HG02970 (cell line): Measurements from ENCODE around the gene TANGO6.
"Not testable (repeated sequence)": the region's sequence is repeated elsewhere in the genome, so short reads cannot be mapped to it uniquely, and the experiment has no call there.

Experiments
- ATAC-seq: cut with Tn5 transposase; IDR thresholded peaks from one replicate; pipeline ENCODE4 v1.9.1; 2021; ENCODE audit warnings: mild to moderate bottlenecking, moderate library complexity, moderate number of reproducible peaks; ENCODE audit not compliant: unreplicated experiment, low FRiP score

The TANGO6 gene

DNA sequence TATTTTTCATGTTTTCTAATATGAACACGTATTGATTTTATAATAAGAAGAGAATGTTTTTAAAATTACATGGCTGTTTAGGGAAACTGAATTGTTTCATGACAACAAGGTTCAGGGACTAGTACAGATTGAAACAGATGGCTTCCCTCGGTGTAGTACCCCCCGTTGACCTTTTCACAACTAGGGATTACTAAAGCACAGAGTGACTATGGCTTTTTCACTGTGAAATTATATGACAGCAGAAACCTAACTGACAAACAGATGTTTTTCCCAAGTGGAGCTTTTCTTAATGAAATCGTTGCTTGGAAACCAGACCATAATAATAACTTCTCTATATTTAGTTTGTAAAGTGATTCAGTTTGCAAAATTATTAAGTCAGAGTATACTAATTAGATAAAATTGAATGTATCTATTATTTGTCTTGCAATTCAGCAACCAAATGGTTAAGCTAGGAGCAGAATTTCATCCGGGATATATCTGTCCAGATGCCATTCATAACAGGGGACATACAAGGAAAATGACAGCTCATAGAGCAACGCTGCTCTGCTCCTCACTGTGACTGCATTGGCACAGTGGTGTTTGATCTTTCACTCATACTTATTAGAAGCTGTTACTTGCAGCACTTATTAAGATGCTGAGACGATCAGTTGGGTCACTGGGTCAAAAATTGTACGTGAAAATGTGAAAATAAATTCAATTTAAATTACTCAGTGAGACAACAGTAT lies 111.7 kb downstream of the TANGO6 start:
- no peak for ATAC-seq

DNA sequence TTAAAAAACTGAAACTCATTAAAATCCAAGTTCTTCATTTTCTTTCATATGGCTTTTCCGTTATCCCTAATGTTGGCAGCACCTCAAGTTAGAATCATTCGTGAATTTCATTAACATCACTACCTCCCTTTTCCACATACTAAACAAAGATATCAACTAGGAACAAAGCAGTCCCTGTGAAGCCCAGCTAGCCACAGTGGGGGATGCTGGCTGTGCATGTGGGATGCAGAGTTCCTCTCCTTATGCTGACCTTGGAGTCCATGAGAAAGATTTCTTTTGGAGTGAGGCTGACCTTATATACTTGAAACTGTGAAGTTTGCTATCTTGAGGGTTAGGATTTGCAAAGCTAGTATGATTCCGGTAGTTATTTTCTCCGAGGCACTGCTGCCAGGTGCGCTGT lies 117.6 kb downstream of the TANGO6 start:
- ATAC-seq: no peak

GRCh38 chr16:68961778-68962402 lies 118.6 kb downstream of the TANGO6 start:
- ATAC-seq: no peak

- ATAC-seq: no peak
Observed at GRCh38 chr16:68969338-68969737, 126.0 kb downstream of the TANGO6 start.

- ATAC-seq: no peak
Observed at GRCh38 chr16:68972013-68972412, 128.7 kb downstream of the TANGO6 start.

DNA sequence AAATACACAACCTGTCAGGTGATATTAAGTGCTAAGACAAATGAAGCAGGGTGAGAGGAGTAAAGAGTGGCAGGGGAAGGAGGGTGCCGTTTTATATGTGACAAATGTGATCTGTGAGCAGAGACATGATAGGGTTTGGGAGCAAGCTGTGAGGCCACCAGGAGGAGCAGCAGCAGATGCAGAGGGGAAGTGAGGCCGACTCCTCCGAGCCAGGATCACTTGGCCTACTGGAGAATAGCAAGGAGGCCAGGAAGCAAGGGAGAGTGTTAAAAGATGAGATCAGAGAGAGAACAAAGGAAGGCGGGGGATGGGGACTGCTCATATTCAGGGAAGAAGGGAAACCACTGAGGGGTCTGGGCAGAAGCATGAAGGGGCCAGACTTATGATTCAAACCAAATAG lies 129.4 kb downstream of the TANGO6 start:
- no peak for ATAC-seq

DNA sequence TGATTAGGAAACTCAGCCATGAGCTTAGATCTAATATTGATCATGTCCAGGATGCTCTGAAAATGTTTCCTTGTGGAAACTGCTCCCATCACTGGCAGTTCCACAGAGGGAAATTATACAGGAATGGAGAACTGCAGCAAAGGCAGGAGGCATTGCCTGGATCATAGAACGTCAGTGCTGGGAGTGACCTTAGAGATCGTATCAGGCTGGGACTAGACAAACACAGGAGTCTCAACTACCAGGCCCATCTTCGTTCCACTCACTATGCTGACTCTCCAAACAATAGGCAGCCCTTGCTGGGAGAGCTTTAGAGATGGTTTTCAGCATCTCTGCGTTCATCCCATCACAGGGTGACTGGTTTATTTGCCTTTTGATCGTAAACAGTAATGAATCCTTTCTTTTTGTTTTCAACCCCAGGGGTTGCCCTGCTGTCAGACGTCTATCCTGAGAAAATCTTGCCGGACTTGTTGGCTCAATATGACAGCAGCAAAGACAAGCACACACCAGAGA lies 130.3 kb downstream of the TANGO6 start:
- ATAC-seq: no peak

GRCh38 chr16:68978303-68978954 lies 135.1 kb downstream of the TANGO6 start:
- no peak for ATAC-seq

GRCh38 chr16:68980695-68981315 lies 137.5 kb downstream of the TANGO6 start:
- ATAC-seq: no peak

DNA sequence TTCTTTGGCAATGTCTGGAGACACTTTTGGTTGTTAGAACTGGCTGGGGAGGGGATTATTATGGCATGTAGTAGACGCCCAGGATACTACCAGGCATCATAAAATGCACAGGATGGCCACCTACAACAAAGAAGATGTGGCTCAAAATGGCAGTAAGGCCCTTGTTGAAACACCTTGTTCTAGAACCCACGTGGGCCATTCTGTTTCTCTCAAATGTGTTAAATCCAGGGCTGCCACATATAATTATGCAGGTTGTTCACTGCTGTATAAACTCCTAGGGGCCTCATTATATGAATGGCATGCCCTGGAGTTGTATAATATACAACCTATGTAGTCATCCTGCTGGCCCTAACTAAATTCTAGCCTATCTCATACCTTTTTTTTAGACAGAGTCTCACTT lies 138.6 kb downstream of the TANGO6 start:
- ATAC-seq: no peak

- ATAC-seq: no peak
Observed at GRCh38 chr16:68984467-68984866, 141.1 kb downstream of the TANGO6 start.

DNA sequence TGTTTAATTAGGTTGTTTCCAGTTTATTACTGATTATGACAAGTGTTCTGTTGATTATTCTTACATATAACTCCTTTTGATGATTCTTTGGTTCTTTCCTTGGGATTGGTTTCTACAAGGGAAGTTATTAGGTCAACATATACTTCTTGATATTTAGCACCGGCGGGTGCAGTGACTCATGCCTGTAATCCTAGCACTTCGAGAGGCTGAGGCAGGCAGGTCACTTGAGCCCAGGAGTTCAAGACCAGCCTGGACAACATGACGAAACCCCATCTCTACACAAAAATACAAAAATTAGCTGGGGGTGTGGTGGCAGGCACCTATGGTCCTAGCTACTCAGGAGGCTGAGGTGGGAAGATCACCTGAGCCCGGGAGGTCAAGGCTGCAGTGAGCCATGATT lies 141.9 kb downstream of the TANGO6 start:
- ATAC-seq: no peak

- no peak for ATAC-seq
Observed at GRCh38 chr16:68985855-68986254, 142.5 kb downstream of the TANGO6 start.

GRCh38 chr16:68987734-68988457 lies 144.6 kb downstream of the TANGO6 start:
- no peak for ATAC-seq

GRCh38 chr16:68990172-68990845 lies 147.0 kb downstream of the TANGO6 start:
- ATAC-seq: not testable (repeated sequence)

DNA sequence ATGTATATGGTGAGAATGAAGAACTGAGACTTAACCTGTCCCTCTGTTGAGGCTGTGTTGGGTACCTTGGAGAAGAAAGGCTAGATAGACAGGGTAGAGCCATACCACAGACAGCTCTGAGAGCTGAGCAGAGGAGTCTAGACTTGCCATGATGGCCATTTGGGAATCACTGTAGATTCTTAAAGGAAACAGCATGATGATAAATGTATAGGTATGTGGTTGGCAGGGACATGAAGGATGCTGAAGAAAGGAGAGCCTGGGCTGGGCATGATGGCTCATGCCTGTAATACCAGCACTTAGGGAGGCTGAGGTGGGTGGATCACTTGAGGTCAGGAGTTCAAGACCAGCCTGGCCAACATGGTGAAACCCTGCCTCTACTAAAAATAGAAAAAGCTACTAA lies 147.7 kb downstream of the TANGO6 start:
- ATAC-seq: no peak

DNA sequence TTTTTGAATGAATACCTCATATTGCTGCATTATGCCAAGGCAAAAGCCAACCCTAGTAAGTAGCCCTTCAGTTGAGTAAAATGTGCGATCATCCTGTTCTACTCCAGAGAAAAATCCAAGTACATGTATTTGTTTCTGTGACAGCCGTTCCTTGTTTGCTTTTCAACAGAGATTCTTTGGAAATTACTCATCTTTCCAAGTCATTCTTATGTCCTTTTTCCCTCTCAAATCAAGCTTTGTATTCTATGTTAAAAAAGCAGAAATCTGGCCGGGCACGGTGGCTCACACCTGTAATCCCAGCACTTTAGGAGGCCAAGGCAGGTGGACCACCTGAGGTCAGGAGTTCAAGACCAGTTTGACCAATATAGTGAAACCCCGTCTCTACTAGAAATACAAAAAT lies 149.2 kb downstream of the TANGO6 start:
- ATAC-seq: no peak

GRCh38 chr16:68993456-68993855 lies 150.1 kb downstream of the TANGO6 start:
- no peak for ATAC-seq

DNA sequence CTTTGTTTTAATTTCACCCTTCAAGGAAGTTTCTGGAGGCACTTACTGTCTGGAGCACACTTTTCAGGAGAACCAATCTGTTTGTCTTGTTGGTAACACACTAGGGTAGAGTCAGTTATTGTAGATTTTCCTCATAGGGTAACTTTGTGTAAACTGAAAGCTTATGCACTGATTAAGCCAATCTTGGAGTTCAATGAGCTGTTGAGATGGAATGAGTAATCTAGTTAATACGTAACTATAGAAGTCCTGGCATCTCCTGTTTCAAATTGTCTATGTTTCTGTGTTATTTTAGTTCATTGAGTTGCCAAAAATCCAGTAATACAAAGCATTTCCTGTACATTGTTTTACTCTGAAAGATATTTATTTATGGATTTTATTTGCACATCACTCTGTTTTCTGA lies 150.6 kb downstream of the TANGO6 start:
- no peak for ATAC-seq

DNA sequence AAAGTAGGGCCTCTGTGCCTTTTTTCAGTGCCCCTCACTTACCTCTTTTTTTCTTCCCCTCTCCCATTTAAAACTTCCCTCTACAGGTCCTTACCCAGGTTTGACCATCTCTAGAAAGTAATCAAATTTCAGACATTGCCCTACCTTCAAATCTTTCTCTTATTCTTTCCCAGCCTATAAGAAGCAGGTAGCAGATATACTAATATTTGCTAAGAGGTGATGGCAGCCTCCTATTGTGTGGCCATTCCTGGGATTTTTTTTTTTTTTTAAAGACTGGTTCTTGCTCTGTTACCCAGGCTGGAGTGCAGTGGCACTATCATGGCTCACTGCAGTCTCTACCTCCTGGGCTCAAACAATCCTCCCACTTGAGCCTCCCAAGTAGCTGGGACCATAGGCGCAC lies 151.0 kb downstream of the TANGO6 start:
- no peak for ATAC-seq
